RWPE1 (cell line): Measurements from ENCODE around the gene PCNX2.

Experiments used
- CTCF ChIA-PET: fragments of 350-600 bp; sonication (Branson Sonifier 250); formaldehyde crosslinking; extraction: SDS; loops from one replicate; lab custom pipeline; 2021; lab: Yijun Ruan, JAX
- POLR2A ChIA-PET: fragments of 400-600 bp; formaldehyde crosslinking; extraction: SDS; loops from one replicate; lab custom pipeline; 2020; ENCODE audit warnings: antibody characterized with exemption; ENCODE audit not compliant: low non-redundant PET; lab: Yijun Ruan, JAX
- DNase-seq: peaks from one replicate; pipeline ENCODE4 v3.0.0; 2012; ENCODE audit warnings: low spot score
- H3K27ac ChIP-seq: fragments of 450-650 bp; 2 replicates; pipeline ENCODE4 v1.5.1; 2017
- TF ChIP-seq, protein P1 (sequence below): fragments of 450-650 bp; conservative IDR thresholded peaks from 2 replicates; pipeline ENCODE4 v1.5.1; 2017; ENCODE audit warnings: low read depth, mild to moderate bottlenecking

Gene PCNX2

DNA sequence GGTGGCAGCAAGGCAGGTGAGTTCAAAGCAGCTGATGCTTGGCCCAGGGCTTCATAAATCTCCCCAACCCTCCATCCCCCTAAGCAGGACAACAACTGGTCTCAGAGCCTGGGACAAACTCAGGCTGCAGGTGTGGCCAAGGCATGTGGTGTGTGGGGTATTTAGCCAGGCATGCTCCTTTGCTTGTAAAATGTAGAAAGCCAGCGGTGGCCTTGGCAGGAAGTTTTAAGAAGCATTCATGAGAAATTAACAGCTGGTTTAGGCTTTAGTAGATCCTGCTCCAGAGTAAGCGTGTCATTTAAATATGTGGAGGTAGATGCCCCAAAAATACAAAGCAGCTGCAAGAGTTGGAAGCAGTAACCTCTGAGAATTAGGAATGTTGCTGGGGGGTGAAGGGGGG, 300.3 kb downstream of the PCNX2 start:
- no peak for DNase-seq
- ChIA-PET POLR2A (no interaction called here), CTCF (no interaction called here)
- TF ChIP-seq, protein P1, sequence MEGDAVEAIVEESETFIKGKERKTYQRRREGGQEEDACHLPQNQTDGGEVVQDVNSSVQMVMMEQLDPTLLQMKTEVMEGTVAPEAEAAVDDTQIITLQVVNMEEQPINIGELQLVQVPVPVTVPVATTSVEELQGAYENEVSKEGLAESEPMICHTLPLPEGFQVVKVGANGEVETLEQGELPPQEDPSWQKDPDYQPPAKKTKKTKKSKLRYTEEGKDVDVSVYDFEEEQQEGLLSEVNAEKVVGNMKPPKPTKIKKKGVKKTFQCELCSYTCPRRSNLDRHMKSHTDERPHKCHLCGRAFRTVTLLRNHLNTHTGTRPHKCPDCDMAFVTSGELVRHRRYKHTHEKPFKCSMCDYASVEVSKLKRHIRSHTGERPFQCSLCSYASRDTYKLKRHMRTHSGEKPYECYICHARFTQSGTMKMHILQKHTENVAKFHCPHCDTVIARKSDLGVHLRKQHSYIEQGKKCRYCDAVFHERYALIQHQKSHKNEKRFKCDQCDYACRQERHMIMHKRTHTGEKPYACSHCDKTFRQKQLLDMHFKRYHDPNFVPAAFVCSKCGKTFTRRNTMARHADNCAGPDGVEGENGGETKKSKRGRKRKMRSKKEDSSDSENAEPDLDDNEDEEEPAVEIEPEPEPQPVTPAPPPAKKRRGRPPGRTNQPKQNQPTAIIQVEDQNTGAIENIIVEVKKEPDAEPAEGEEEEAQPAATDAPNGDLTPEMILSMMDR, result no peak
- no peak overlapping the region for H3K27ac ChIP-seq

DNA sequence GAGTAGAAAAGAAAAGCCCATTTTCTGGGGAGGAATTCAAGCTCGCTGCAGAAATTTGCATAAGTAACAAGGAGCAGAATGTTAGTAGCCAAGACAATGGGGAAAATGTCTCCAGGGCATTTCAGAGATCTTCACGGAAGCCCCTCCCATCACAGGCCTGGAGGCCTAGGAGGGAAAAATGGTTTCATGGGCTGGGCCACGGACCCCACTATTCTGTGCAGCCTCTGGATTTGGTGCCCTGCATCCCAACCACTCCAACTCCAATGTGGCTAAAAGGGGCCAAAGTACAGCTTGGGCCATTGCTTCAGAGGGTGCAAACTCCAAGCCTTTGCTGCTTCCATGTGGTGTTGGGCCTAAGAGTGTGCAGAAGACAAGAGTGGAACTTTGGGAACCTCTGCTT, 302.0 kb downstream of the PCNX2 start:
- ChIA-PET POLR2A (no interaction called here), CTCF (no interaction called here)
- TF ChIP-seq, protein P1, result no peak
- no peak for DNase-seq
- no peak overlapping the region for H3K27ac ChIP-seq

DNA sequence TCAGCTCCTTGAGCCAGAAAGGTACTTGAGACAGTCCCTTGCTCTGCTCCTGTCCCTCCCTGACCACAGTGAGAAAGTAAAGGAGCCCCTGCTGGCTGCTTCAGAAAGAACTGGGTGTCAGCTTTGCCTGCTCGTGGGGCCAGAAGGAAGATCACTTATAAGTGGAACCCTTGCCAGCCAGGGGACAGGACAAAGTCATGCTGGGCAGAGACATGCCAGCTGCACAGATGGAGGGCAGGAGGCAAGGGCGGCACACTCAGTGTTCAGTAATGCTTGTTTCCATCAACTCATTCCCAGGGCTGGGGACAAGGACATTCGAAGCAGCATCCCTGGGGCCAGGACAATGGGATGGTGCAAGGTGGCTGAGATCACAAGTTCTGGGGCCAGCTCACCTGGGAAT, 303.3 kb downstream of the PCNX2 start:
- H3K27ac ChIP-seq, result no peak overlapping the region
- ChIA-PET CTCF (no interaction called here), POLR2A (interaction anchor here (0.5 kb wide), 1 partner anchor 775 kb away, joined by 4 read pairs; no protein-coding TSS in a partner anchor)
- TF ChIP-seq, protein P1, result no peak
- no peak for DNase-seq

DNA sequence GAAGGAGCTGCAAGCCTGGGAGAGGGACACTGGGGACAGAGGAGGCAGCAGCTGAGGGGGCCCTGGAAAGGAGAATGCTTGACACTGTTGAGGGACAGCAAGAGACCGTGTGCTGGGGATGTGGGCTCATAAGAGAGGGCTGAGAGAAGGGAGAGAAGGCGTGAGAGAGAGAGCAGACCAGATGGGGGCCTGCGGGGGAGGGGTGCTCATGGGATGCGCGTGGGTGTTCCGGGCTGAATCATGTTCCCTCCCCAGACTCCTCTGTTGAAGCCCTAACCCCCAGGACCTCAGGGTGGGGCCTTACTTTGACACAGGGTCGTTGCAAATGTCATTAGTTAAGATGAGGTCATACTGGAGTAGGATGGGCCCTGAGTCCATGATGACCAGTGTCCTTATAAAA, 304.3 kb downstream of the PCNX2 start:
- no peak overlapping the region for H3K27ac ChIP-seq
- DNase-seq, result no peak
- TF ChIP-seq, protein P1, result no peak
- ChIA-PET CTCF (interaction anchor here (0.8 kb wide), 1 partner anchor 111 kb away, joined by 3 read pairs; no protein-coding TSS in a partner anchor), POLR2A (no interaction called here)

DNA sequence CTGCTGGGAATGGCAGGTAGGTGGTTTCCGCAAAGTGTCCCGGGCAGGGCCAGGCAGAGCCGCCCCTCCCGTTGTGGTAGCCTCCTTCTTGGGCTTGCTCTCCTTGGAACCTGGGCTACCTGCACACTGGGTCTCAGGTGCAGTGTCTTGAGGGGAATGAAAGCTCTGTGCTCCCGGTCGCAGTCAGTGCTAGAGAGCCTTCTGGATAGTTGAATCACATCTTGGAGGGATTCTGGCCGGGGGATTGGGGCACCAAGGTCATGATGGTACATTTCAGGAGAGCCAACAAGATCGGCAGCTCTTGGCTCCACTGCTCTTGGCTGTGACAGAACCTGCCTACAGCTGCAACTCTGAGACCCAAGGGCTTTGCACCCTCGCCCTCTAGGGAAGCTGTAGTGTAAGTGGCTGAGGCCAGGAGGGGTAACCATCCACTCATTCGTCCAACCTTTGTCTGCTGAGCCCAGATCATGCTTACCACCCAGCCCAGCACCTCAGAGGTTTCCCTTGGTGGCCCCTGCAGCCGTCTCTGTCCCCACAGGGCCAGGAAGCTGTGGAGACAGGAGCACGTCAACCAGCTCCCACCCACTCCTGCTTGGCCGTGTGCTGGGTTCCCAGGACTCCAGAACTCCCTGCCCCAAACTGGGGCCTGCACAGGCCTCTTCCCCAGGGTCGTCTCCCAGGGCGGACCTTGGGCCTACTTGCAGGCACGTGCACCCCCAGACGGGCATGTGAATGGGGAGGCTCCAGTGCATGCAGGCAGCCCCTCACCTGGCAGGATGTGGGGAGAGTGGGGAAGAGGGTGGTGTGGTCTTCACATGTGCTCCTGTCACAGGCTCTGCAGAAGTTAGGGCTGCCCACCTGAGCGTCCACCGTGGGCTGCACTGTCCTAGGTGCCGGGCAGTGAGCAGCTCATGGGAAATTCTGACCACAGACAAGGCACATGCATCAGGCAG, 305.1 kb downstream of the PCNX2 start:
- CTCF ChIA-PET, result interaction anchor here (0.7 to 0.8 kb wide), 2 partner anchors 110 to 1213 kb away, joined by 3 to 5 read pairs; no protein-coding TSS in a partner anchor
- POLR2A ChIA-PET, result no interaction called here

DNA sequence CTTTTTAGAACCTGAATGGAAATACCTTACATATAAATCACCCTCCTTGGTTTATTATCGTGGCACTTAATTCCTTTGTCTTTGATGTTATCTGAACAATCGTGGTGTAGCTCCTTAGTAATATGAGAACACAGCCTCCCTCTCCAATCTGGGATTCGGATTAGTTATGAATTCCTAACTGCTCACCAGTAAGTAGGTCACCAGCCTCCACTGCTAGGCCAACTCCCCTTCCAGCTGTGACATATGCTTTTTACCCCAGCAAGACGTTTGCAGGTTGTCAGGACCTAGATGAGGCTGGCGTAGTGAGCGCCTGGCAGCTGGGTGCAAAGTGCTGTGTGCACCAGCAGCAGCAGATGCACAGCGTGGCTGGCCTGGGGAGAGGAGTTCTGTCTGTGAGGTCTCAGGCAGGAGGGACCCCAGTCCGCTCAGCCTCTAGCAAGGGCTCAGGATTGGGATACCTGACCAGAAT, 306.9 kb downstream of the PCNX2 start:
- H3K27ac ChIP-seq, result no peak overlapping the region
- ChIA-PET CTCF (interaction anchor here (0.6 to 0.7 kb wide), 2 partner anchors 72 to 256 kb away, joined by 3 to 4 read pairs; no protein-coding TSS in a partner anchor), POLR2A (no interaction called here)
- peak; percentile 8 for DNase-seq
- TF ChIP-seq, protein P1, result no peak

More for the DNA sequence above, 305.1 kb downstream of the PCNX2 start:
- no peak overlapping the region for H3K27ac ChIP-seq
- DNase-seq, result no peak
- TF ChIP-seq, protein P1, result no peak
